Measurements from ENCODE around the gene LRMDA.

DNA sequence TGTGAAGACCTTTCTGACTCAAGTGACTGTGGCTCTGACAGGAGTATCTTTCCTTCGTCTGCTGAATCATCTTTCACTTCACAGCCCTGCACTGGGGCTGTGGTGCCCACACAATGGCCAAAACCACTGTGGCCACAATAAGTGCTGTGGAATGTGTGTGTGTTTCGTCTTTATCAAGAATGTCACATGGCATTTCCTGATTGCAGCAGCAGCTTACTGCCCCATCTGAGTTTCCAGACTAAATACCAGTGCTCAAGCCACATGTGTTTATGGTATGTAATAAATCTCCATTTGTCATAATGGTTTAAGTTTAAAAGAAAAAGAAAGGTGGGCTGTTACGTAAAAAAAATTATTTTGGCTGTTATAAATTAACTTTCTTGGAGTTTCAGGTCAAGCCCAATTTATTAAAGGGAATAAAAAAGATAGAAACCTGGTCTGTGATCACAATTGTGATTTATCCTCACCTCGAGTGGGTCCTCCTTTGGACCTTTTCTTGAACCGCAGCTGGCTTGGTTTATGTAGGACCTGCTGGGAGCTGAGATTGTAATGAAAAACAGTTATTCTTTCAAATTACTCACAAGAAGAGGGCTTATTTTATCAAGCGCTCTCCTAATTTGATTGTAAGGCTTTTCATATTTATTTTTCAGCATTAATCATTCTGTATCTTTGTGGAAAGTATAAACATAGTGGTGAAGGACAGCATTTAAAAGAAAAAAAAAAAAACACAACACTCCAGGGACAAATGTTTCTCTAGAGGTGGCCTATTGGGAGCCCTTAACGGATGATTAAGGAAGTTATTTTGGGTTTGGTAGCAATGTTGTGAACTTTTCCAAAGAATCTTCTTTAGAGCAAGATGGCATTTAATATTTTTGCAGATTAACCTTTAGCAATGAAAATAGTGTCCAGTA lies 116.2 kb downstream of the LRMDA start:
- no peak for TF ChIP-seq CREB1 (IDR thresholded peaks at IDR 0.05; ENCODE audit: low read depth)
- TF ChIP-seq TEAD4 (IDR thresholded peaks at IDR 0.05) = no peak

Data from Ishikawa (cell line).